SK-N-SH treated with all-trans-retinoic acid at 6 μM for 48 hours (cell line): ENCODE measurements around the gene LCAT.

Experiments used
- CREB5 ChIP-seq: fragments of 250-450 bp; sonication (Bioruptor Pico); IDR thresholded peaks from 2 replicates; pipeline ENCODE4 v1.5.1; 2020; ENCODE audit warnings: low read depth, mild to moderate bottlenecking, moderate library complexity
- GLIS3 ChIP-seq: fragments of 250-450 bp; sonication (Bioruptor Pico); IDR thresholded peaks from 2 replicates; pipeline ENCODE4 v1.5.0; 2020; ENCODE audit warnings: mild to moderate bottlenecking, moderate library complexity
- OSR1 ChIP-seq: fragments of 250-450 bp; sonication (Bioruptor Pico); IDR thresholded peaks from 2 replicates; pipeline ENCODE4 v1.8.0; 2022; ENCODE audit warnings: moderate library complexity, mild to moderate bottlenecking, inconsistent platforms
- RARB ChIP-seq: fragments of 250-450 bp; sonication (Bioruptor Pico); IDR thresholded peaks from 2 replicates; pipeline ENCODE4 v1.8.0; 2021; ENCODE audit warnings: mild to moderate bottlenecking, moderate library complexity
- TCF4 ChIP-seq: fragments of 250-450 bp; sonication (Bioruptor Pico); IDR thresholded peaks from 2 replicates; pipeline ENCODE4 v1.8.0; 2021; ENCODE audit warnings: mild to moderate bottlenecking, moderate library complexity, borderline replicate concordance
- ZC3H10 ChIP-seq: fragments of 250-450 bp; sonication (Bioruptor Pico); IDR thresholded peaks from 2 replicates; pipeline ENCODE4 v1.5.1; 2021; ENCODE audit warnings: mild to moderate bottlenecking, moderate library complexity
- ZNF8 ChIP-seq: fragments of 450-650 bp; formaldehyde crosslinking; IDR thresholded peaks from 2 replicates; pipeline ENCODE4 v1.5.0; 2020; ENCODE audit warnings: mild to moderate bottlenecking, moderate library complexity

- TF ChIP-seq GLIS3 (no peak), RARB (CRISPR knock-in tag) (no peak), TCF4 (no peak), OSR1 (CRISPR knock-in tag) (no peak), ZC3H10 (CRISPR knock-in tag) (no peak), ZNF8 (CRISPR knock-in tag) (no peak), CREB5 (CRISPR knock-in tag) (no peak)
Observed at GRCh38 chr16:67927131-67927941, 16.6 kb downstream of the LCAT start.
